ENCODE measurements around the gene OR6X1.
"Not testable (repeated sequence)": the region's sequence is repeated elsewhere in the genome, so short reads cannot be mapped to it uniquely, and the experiment has no call there.

OR6X1 gene

DNA sequence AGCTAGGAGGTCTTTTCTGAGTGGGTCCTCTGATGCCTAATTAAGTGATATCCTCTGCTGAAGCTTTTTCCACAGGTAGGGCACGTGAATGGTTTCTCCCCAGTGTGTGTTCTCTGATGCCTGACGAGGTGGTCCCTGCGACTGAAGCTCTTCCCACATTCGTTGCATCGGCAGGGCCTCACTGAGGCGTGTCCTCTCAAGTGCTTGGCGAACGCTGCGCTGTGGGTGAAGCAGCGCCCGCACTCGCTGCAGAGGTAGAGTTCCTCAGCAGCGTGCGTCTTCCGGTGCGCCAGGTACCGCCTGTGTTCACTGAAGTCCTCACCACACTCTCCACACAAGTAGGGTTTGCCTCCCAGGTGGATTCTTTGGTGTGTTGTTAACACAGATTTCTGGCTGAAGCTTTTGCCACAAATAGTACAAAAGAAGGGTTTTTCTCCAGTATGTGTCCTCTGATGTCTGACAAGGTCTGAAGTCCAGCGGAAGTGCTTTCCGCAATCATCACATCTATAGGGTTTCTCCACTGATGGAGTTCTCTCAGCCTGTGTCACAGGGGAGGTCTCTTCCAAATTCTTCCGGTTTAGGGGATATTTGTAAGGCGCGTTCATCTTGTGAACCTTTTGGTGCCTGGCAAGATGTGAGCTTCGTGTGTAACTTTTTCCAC lies 28.2 kb downstream of the OR6X1 start:
- no peak for DNase-seq (ENCODE audit: low read depth)
- no peak overlapping the region for H3K4me3 ChIP-seq (ENCODE audit: low read length)
- TF ChIP-seq, protein P1, sequence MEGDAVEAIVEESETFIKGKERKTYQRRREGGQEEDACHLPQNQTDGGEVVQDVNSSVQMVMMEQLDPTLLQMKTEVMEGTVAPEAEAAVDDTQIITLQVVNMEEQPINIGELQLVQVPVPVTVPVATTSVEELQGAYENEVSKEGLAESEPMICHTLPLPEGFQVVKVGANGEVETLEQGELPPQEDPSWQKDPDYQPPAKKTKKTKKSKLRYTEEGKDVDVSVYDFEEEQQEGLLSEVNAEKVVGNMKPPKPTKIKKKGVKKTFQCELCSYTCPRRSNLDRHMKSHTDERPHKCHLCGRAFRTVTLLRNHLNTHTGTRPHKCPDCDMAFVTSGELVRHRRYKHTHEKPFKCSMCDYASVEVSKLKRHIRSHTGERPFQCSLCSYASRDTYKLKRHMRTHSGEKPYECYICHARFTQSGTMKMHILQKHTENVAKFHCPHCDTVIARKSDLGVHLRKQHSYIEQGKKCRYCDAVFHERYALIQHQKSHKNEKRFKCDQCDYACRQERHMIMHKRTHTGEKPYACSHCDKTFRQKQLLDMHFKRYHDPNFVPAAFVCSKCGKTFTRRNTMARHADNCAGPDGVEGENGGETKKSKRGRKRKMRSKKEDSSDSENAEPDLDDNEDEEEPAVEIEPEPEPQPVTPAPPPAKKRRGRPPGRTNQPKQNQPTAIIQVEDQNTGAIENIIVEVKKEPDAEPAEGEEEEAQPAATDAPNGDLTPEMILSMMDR (conservative IDR thresholded peaks at IDR 0.05; ENCODE audit: low read length): no peak

DNA sequence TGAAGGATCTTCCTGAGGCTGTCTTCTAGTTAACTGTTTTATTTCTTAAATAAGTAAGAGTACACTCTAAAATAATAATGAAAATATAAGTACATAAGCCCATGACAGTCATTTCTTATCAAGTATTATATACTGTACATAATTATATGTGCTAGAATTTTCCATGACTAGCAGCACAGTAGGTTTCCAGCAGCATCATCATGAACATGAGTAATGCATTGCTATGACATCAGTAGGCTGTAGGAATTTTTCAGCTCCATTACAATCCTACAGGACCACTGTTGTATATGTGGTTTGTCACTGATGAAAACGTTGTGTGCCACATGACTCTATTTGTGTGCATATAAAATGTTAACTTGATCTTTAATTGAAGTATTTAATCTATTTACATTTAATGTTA lies 34.9 kb downstream of the OR6X1 start:
- H3K4me3 ChIP-seq (ENCODE audit: low read length): no peak overlapping the region
- TF ChIP-seq, protein P1 (conservative IDR thresholded peaks at IDR 0.05; ENCODE audit: low read length): no peak
- peak; percentile 15 for DNase-seq (ENCODE audit: low read depth)

DNA sequence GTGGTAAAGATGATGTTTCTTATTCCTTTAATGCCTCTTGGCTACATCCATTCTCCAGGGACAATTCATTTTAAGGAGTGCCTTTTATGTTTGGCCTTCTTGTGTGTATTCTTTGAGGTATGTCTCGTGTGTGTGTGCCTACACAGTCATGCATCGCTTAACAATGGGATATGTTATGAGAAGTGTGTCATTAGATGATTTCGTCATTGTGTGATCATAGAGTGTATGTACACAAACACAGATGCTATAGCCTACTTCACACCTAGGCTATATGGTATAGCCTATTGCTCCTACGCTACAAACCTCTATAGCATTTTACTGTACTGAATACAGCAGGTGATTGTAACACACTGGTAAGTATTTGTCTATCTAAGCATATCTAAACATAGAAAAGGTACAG lies 35.8 kb downstream of the OR6X1 start:
- no peak overlapping the region for H3K4me3 ChIP-seq (ENCODE audit: low read length)
- TF ChIP-seq, protein P1 (conservative IDR thresholded peaks at IDR 0.05; ENCODE audit: low read length): no peak
- DNase-seq (ENCODE audit: low read depth): no peak

DNA sequence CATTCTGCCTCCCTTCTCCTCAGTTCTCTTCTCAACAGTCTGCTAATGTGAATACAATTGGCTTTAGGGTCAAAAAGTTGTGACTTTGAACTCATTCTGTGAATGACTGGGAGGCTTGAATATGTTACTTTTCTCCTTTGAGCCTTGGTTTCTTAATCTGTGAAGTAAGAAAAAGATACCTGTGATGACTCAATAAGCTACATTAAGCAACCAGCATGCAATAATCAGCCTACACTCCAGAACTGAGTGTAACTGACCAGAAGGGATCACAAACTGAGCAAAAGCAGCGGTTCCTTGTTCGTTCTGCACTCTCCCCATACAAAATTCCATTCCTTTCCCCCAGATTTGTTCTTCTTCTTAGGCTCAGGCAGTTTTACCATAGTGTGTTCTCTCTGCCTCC lies 36.3 kb downstream of the OR6X1 start:
- no peak overlapping the region for H3K4me3 ChIP-seq (ENCODE audit: low read length)
- no peak for DNase-seq (ENCODE audit: low read depth)
- TF ChIP-seq, protein P1 (conservative IDR thresholded peaks at IDR 0.05; ENCODE audit: low read length): no peak

DNA sequence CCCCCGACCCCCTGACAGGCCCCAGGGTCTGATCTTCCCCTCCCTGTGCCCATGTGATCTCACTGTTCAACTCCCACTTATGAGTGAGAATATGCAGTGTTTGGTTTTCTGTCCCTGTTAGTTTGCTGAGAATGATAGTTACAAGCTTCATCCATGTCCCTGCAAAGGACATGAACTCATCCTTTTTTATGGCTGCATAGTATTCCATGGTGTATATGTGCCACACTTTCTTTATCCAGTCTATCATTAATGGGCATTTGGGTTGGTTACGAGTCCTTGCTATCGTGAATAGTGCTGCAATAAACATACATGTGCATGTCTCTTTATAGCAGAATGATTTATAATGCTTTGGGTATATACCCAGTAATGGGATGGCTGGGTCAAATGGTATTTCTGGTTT lies 41.7 kb downstream of the OR6X1 start:
- not testable (repeated sequence) for H3K4me3 ChIP-seq (ENCODE audit: low read length); DNase-seq (ENCODE audit: low read depth)

DNA sequence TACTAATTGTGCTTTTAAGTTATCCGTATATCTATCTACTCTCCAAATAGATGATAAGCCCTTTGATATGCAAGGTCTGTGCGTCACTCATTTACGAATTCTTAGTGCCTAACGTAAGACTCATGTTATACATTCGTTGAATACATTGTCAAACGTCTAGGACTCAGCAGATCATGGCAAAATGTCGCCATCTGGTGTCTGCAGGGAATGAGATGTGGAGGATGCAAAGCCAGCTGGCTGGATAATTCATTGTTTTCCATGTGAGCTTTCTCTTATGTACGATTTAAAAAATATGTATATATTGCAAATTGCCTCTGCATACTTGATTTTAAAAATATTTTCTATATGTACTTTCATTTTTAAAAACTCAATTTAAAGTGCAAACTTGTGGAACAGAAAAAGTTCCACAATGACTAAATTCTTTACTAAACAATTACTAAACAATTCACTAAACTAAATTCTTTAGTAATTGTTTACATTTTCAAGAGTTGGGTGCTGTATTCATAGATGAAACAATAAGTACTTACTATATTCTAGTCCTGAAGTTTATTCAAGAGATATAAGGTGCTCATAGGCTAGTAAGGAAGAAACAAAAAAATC lies 46.6 kb downstream of the OR6X1 start:
- no peak overlapping the region for H3K4me3 ChIP-seq (ENCODE audit: low read length)
- TF ChIP-seq, protein P1 (conservative IDR thresholded peaks at IDR 0.05; ENCODE audit: low read length): peak; percentile 92
- DNase-seq (ENCODE audit: low read depth): peak; percentile 57

DNA sequence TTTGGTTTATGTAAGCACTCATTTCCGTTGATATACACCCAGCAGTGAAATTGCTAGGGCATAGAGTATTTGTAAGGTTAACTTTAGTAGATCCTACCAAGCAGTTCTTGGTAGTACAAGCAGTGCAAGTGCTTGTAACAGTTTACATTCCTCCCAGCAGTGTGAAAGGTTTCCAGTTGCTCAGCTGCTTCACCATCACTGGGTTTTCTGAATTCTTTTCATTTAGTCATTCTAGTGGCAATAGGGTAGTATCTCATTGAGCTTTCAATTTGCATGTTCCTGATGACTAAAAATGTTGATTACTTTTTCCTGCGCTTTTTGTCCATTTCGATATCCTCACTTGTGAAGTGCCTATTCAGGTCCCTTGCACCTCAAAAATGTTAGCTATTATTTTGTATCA lies 47.1 kb downstream of the OR6X1 start:
- no peak overlapping the region for H3K4me3 ChIP-seq (ENCODE audit: low read length)
- DNase-seq (ENCODE audit: low read depth): no peak
- TF ChIP-seq, protein P1 (conservative IDR thresholded peaks at IDR 0.05; ENCODE audit: low read length): no peak
